ENCODE results near the gene SLC15A4. TPM values are rescaled to one million over a fixed set of nuclear protein-coding genes. Genes with fewer than 3 reads are reported as not detected.

The SLC15A4 gene
- total RNA-seq, 1 donor from 2014 or later = 24.6 TPM

DNA sequence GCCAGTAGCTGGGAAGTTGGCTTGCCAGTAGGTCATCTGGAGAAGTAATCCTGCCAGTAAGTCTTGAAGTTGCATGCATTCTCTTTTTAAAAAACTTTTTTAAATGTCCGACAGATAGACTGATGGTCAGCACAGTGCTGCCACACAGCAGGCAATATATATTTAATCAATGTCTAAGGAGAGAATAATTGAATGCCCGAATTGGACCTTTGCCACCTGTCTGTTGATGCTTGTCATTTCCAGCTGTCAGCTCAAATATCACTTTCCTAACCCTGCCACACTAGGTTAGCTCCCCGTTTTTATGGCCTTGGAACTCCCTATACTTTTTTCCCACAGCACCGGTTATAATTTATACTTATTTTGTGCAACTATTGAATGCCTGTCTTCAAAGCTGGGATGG is 2.1 kb upstream of the SLC15A4 start:
- Mint-ChIP-seq H3K27me3 (no peaks in the 10 kb centered on the region), H3K27ac (no peak overlapping the region), H3K36me3 (peaks cover 9% of the 10 kb centered on the region), H3K9me3 (no peaks in the 10 kb centered on the region), H3K4me3 (no peak overlapping the region), H3K4me1 (ENCODE audit: unreplicated experiment) (peaks cover 21% of the 10 kb centered on the region)
- TF ChIP-seq, protein P1, sequence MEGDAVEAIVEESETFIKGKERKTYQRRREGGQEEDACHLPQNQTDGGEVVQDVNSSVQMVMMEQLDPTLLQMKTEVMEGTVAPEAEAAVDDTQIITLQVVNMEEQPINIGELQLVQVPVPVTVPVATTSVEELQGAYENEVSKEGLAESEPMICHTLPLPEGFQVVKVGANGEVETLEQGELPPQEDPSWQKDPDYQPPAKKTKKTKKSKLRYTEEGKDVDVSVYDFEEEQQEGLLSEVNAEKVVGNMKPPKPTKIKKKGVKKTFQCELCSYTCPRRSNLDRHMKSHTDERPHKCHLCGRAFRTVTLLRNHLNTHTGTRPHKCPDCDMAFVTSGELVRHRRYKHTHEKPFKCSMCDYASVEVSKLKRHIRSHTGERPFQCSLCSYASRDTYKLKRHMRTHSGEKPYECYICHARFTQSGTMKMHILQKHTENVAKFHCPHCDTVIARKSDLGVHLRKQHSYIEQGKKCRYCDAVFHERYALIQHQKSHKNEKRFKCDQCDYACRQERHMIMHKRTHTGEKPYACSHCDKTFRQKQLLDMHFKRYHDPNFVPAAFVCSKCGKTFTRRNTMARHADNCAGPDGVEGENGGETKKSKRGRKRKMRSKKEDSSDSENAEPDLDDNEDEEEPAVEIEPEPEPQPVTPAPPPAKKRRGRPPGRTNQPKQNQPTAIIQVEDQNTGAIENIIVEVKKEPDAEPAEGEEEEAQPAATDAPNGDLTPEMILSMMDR (conservative IDR thresholded peaks at IDR 0.05) = no peak
- no peak for DNase-seq (ENCODE audit: extremely low spot score, unreplicated experiment)

DNA sequence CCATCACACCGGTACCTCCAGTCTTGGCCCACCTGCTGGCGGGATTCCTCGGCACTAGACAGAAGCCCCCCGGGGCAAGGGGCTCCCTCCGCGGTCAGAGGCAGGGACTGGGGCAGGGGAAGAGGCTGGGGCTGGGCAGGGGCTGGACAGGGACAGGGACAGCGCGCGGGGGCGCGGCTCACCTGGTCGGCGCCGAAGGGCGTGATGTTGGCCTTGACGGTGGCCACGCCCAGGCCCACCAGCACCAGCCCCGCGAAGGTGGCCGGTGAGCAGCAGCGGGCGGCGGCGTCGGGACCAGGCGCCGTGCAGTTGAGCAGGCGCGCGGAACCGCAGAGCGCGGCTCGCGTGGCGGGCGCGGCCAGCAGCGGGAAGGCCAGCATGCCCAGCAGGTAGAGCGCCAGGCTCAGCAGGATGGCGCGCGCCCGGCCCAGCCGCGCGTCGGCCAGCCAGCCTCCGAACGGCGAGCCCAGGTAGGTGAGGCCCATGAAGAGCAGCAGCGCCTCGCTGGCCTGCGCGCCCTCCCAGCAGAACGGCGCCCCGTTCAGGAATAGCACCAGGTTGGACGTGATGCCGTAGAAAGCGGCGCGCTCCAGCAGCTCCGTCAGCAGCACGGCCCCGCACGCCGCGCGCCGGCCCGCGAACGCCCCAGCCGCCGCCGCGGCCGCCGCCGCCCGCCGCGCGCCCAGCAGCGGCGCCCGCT is 392 bp downstream of the SLC15A4 start:
- DNase-seq (ENCODE audit: extremely low spot score, unreplicated experiment) = no peak
- no peaks in the 10 kb centered on the region for H3K9me3 Mint-ChIP-seq
- peak overlapping the region; percentile 91 for H3K4me3 Mint-ChIP-seq
- H3K4me1 Mint-ChIP-seq (ENCODE audit: unreplicated experiment) = peaks cover 41% of the 10 kb centered on the region
- peaks cover 15% of the 10 kb centered on the region for H3K36me3 Mint-ChIP-seq
- no peaks in the 10 kb centered on the region for H3K27me3 Mint-ChIP-seq
- peak overlapping the region; percentile 91 for H3K27ac Mint-ChIP-seq
- TF ChIP-seq, protein P1 (conservative IDR thresholded peaks at IDR 0.05) = no peak

DNA sequence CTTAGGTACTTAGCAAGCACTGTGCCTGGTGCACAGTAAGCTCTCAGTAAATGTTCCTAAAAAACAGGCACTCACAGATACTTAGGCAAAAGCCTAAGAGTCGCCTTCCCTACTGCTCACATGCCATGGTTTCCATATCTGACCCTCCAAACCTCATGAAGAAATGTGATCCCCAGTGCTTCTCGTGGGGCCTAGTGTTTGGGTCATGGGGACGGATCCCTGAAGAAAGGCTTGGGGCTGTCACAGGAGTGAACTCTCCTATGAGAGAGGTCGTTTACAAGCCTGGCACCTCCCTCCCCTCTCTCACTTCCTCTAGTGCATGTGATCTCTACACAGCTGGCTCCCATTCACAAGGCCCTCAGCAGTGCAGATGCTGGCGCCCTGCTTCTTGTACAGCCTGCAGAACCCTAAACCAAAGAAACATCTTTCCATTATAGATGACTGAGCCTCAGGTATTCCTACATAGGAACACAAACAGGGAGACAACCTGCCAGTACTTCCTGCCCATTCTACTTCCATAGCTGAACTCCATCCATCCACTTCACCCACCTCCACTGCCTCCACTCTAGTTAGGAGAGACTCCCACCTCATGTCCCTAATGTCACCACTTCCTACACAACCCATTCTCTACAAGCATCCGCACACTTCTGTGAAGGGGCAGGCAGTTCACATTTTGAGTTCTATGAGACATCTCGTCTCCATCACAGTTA is 2.9 kb downstream of the SLC15A4 start:
- peak overlapping the region; percentile 19 for H3K27ac Mint-ChIP-seq
- H3K4me3 Mint-ChIP-seq = peak overlapping the region; percentile 69
- H3K4me1 Mint-ChIP-seq (ENCODE audit: unreplicated experiment) = peaks cover 54% of the 10 kb centered on the region
- no peak for DNase-seq (ENCODE audit: extremely low spot score, unreplicated experiment)
- H3K36me3 Mint-ChIP-seq = peaks cover 15% of the 10 kb centered on the region
- no peaks in the 10 kb centered on the region for H3K9me3 Mint-ChIP-seq
- H3K27me3 Mint-ChIP-seq = no peaks in the 10 kb centered on the region
- TF ChIP-seq, protein P1 (conservative IDR thresholded peaks at IDR 0.05) = no peak

DNA sequence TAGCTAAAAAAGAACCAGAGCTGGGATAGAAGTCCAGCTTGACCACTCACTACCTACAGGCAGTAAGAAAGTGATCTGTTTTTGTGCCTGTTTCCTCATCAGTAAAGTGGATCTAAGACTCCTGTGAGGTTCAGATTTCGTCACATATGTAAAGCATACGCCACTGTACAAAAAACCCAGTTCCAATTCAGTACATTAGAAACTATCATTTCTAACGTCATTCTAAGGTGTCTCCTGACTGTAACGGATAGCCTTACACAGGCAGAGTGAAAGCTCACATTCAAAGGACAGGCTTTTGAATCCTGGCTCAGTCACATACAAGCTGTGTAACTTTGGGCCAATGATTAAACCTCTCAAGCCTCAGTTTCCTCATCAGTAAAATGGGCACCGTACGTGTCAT is 3.5 kb downstream of the SLC15A4 start:
- no peaks in the 10 kb centered on the region for H3K9me3 Mint-ChIP-seq
- peaks cover 15% of the 10 kb centered on the region for H3K36me3 Mint-ChIP-seq
- H3K4me1 Mint-ChIP-seq (ENCODE audit: unreplicated experiment) = peaks cover 50% of the 10 kb centered on the region
- no peak overlapping the region for H3K4me3 Mint-ChIP-seq
- DNase-seq (ENCODE audit: extremely low spot score, unreplicated experiment) = no peak
- H3K27me3 Mint-ChIP-seq = no peaks in the 10 kb centered on the region
- no peak overlapping the region for H3K27ac Mint-ChIP-seq
- TF ChIP-seq, protein P1 (conservative IDR thresholded peaks at IDR 0.05) = no peak

DNA sequence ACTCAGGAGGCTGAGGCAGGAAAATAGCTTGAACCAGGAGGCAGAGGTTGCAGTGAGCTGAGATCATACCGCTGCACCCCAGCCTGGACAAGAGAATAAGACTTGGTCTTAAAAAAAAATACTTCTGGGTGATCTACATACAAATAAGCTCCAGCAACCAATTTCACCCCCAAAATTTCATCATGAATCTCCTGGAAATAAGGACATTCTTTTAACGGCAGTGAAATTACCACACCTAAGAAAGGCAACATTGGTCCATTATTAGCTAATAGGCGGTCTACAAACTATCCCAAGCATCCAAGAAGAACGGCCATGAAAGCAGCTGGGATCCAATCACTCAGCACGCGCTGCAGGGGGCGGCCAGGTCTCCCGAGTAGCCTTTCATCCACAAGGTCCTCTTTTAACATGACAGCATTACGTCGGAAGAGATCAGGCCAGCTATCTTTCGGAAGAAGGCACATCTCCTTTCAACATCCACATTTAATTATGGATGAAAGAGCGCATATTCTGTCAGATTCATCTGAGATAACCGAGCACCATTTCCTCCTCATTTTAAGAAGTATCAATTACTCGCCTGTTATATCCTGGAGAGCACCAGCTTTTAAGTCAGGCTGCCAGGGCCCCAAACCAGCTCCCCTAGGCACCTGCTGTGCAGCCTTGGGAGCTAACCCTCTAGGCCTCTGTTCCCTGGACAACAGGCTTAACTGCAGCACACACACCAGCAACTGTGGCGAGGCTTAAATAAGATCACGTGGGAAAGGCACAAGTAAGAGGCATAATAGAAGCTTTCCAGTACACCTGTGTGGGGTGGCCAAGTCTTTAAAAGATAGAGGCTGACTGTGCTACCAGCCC is 4.2 kb downstream of the SLC15A4 start:
- H3K36me3 Mint-ChIP-seq = peaks cover 19% of the 10 kb centered on the region
- H3K9me3 Mint-ChIP-seq = no peaks in the 10 kb centered on the region
- peaks cover 46% of the 10 kb centered on the region for H3K4me1 Mint-ChIP-seq (ENCODE audit: unreplicated experiment)
- no peak overlapping the region for H3K4me3 Mint-ChIP-seq
- TF ChIP-seq, protein P1 (conservative IDR thresholded peaks at IDR 0.05) = no peak
- H3K27me3 Mint-ChIP-seq = no peaks in the 10 kb centered on the region
- DNase-seq (ENCODE audit: extremely low spot score, unreplicated experiment) = no peak
- H3K27ac Mint-ChIP-seq = no peak overlapping the region
